Gastroesophageal sphincter (tissue), 3 donors: ENCODE measurements around the gene APLN.

ENCODE experiments used
- CTCF ChIP-seq, 4 experiments: fragments of 200-600 bp in 2 of 4; fragments of 450-650 bp in 2 of 4; sonication (generic) in 1 of 4; IDR thresholded peaks; one replicate each; pipeline ENCODE4 v1.5.1; 2017 to 2019; ENCODE audit warnings: antibody characterized with exemption in 4 of 4, mild to moderate bottlenecking in 2 of 4, moderate library complexity in 2 of 4
- EP300 ChIP-seq: sonication (generic); formaldehyde crosslinking; IDR thresholded peaks from one replicate; pipeline ENCODE4 v1.6.1; 2017; ENCODE audit warnings: antibody characterized with exemption, mild to moderate bottlenecking
- POLR2A ChIP-seq, 2 donors: fragments of 450-650 bp; IDR thresholded peaks; one replicate each; pipeline ENCODE4 v1.6.1; 2017; ENCODE audit warnings: antibody characterized with exemption in 2 of 2, mild to moderate bottlenecking in 2 of 2, moderate library complexity in 1 of 2

GRCh38 chrX:129658429-129658828, 3.7 kb upstream of the APLN start:
- TF ChIP-seq POLR2A (IDR thresholded peaks at IDR 0.05): no peak
- no peak for TF ChIP-seq EP300
- TF ChIP-seq CTCF (IDR thresholded peaks at IDR 0.05): no peak
